Activated T-helper 2 cell treated with anti-CD3 and anti-CD28 coated beads, Interferon-gamma antibody, Interleukin-2, Interleukin-4, amounts not matched to agents 10 μg/mL and 5 μg/mL and 100 μg/mL, durations not matched to agents 14 hours and 24 hours and 36 hours (primary cell): ENCODE results near the gene CDADC1. TPM values are rescaled to one million over a fixed set of nuclear protein-coding genes. Genes with fewer than 3 reads are reported as not detected.

Source experiments
- DNase-seq: peaks from one replicate; pipeline ENCODE4 v3.0.0; 2021; ENCODE audit warnings: low spot score
- H3K27ac Mint-ChIP-seq: one replicate; pipeline ENCODE4 v1.8.0; 2021; ENCODE audit warnings: mixed read lengths
- H3K27me3 Mint-ChIP-seq: one replicate; pipeline ENCODE4 v1.8.0; 2021; ENCODE audit warnings: low read depth, mixed read lengths
- H3K36me3 Mint-ChIP-seq: one replicate; pipeline ENCODE4 v1.8.0; 2021; ENCODE audit warnings: low read depth, mixed read lengths
- H3K4me1 Mint-ChIP-seq: one replicate; pipeline ENCODE4 v1.8.0; 2021; ENCODE audit warnings: low read depth, mixed read lengths
- H3K4me3 Mint-ChIP-seq: one replicate; pipeline ENCODE4 v1.8.0; 2021; ENCODE audit warnings: low read depth, mild to moderate bottlenecking, moderate library complexity, mixed read lengths
- H3K9me3 Mint-ChIP-seq: one replicate; pipeline ENCODE4 v1.8.0; 2021; ENCODE audit warnings: mixed read lengths
- intact Hi-C: fragments of 100-400 bp; cut with micrococcal nuclease; formaldehyde crosslinking; loops from one replicate; pipeline ENCODE4 v1.15.1; 2023
- total RNA-seq: library from RNA; stranded (reverse); gene quantifications from 2 replicates; pipeline ENCODE4 v1.2.3, GENCODE V29; 2022

Gene CDADC1
- total RNA-seq, 1 donor from 2014 or later, result 8.6 TPM

- H3K4me3 Mint-ChIP-seq, result no peak overlapping the region
- DNase-seq, result no peak
- H3K9me3 Mint-ChIP-seq, result no peaks in the 10 kb centered on the region
- no peak overlapping the region for H3K27ac Mint-ChIP-seq
- no peaks in the 10 kb centered on the region for H3K4me1 Mint-ChIP-seq
- intact Hi-C loops, result no loop called here
- H3K27me3 Mint-ChIP-seq, result peaks cover 14% of the 10 kb centered on the region
- no peaks in the 10 kb centered on the region for H3K36me3 Mint-ChIP-seq
Measured at GRCh38 chr13:49336655-49337054, 88.9 kb downstream of the CDADC1 start.

DNA sequence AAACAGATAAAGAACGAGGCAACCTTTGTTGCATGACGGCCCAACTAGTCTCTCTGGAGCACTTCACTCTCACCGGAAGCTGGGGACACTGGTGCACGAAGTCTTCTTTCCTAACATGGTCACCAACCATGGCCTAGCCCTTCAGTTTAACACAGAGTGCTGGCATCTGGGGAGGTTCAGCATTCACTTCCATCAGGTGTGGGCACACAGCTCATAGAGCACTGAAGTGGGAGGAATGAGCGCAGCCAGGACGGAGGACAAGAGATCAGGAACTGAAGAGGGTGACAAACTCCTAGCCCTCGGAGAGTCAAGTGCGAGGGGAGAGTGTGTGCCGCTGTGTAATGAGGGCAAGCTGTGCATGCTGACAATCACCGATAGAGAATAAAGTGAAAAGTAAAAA, 92.4 kb downstream of the CDADC1 start:
- H3K4me3 Mint-ChIP-seq, result no peak overlapping the region
- DNase-seq, result no peak
- no peaks in the 10 kb centered on the region for H3K4me1 Mint-ChIP-seq
- intact Hi-C loops, result no loop called here
- H3K36me3 Mint-ChIP-seq, result no peaks in the 10 kb centered on the region
- no peak overlapping the region for H3K27ac Mint-ChIP-seq
- peaks cover 7% of the 10 kb centered on the region for H3K27me3 Mint-ChIP-seq
- no peaks in the 10 kb centered on the region for H3K9me3 Mint-ChIP-seq

DNA sequence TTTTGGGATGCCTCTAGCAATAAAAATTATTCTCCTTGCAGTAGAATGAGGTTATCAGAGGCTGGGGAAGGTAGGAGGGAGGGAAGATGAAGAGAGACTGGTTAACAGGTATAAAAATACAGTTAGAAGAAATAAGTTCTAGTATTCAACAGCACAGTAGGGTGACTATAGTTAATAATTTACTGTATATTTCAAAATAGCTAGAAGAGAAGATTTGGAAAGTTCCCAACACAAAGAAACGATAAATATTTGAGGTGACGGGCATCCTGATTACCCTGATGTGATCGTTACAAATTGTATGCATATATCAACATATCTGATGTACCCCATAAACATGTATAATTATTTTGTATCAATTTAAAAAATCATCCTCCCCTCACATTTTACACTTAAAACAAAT, 93.8 kb downstream of the CDADC1 start:
- Mint-ChIP-seq H3K9me3 (no peaks in the 10 kb centered on the region), H3K27me3 (peaks cover 2% of the 10 kb centered on the region), H3K4me1 (no peaks in the 10 kb centered on the region), H3K4me3 (no peak overlapping the region), H3K27ac (no peak overlapping the region), H3K36me3 (no peaks in the 10 kb centered on the region)
- DNase-seq, result no peak
- intact Hi-C loops, result no loop called here

GRCh38 chr13:49341941-49342340, 94.2 kb downstream of the CDADC1 start:
- DNase-seq, result no peak
- H3K27me3 Mint-ChIP-seq, result no peaks in the 10 kb centered on the region
- no peaks in the 10 kb centered on the region for H3K4me1 Mint-ChIP-seq
- H3K27ac Mint-ChIP-seq, result no peak overlapping the region
- intact Hi-C loops, result no loop called here
- H3K4me3 Mint-ChIP-seq, result no peak overlapping the region
- H3K36me3 Mint-ChIP-seq, result no peaks in the 10 kb centered on the region
- H3K9me3 Mint-ChIP-seq, result no peaks in the 10 kb centered on the region

DNA sequence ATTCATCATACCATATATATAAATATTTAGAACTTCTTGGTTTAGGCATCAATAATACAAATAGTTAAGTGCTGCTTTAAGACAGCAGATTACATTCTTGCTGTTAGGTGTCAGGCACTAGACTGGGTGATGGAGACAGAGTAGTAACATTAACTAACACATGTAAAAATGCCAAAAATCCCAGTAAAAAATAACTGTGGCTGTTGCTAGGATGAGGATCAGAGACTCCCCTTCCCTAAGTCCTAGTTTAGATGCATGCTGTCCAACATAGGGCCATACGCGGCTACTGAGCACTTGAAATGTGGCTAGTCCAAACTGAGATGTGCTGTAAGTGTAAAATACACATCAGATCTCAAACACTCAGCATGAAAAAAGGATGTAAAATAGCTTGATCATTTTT, 94.7 kb downstream of the CDADC1 start:
- Mint-ChIP-seq H3K4me3 (no peak overlapping the region), H3K27ac (no peak overlapping the region), H3K4me1 (no peaks in the 10 kb centered on the region), H3K36me3 (no peaks in the 10 kb centered on the region), H3K27me3 (no peaks in the 10 kb centered on the region), H3K9me3 (no peaks in the 10 kb centered on the region)
- DNase-seq, result no peak
- intact Hi-C loops, result no loop called here

Other genes with a start within 250 kb of the CDADC1 start
- not detected in 2 replicates for gene MLNR, start 27.6 kb upstream of the CDADC1 start, total RNA-seq
- 4.0 and 5.8 TPM in 2 replicates for gene CAB39L, start 196.1 kb downstream of the CDADC1 start, total RNA-seq
- gene SETDB2, start 196.3 kb downstream of the CDADC1 start, total RNA-seq, result 10.8 and 11.0 TPM in 2 replicates
- 47.9 and 52.9 TPM in 2 replicates for gene PHF11, start 248.0 kb downstream of the CDADC1 start, total RNA-seq